Stimulated activated CD4-positive, alpha-beta T cell treated with anti-CD3 and anti-CD28 coated beads, TNF-alpha, amount 100 ng/mL, for 4 hours (primary cell): Measurements from ENCODE around the gene FCHSD2.
"Not testable (repeated sequence)": the region's sequence is repeated elsewhere in the genome, so short reads cannot be mapped to it uniquely, and the experiment has no call there.

ENCODE experiments used
- DNase-seq, 3 experiments: peaks; one replicate each; pipeline ENCODE4 v3.0.0-alpha.2; 2020; ENCODE audit warnings: low read depth in 3 of 3

Gene FCHSD2

DNA sequence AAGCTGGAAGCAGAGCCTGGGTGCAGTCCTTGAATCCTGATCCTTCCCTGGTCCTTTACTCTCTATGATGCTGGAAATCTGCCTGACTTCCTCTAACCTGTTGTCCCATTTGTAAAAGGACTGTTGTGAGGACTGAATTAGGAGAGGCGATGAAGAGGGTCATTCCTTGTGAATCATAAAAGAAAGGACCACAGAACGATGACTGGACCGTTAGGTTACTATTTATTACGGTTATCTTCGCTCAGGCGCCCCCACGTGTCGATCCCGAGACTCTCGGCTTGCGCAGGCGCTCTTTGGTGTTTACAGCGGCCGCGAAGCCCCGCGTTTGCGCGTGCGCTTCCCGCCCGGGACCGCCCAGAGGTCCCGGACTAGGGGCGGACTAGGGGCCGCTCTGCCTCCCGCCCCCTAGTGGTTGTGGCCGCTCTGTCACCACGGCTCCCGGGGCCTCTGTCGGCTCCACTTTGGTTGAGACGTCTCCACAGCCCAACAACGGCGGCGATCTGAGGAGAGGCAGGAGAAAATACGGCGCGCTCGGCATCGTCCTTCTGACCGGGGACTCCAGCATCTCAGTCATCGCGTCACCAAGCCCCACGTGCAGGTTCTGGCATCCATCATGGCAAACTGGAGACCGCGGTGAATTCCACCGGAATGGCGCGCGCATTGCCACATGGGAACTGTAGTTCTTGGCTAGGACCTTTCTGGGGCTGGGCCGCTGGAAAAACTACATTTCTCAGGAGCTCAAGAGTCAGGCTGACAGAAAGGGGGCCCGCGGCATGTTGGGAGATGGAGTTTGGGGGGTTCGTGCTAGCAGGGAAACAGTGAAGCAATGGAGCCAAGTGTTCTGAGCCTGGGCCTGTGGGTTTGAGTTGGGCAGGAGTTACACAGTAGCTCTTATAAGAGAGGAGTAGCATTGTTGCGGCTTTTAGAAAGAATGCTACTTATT lies 348.4 kb downstream of the FCHSD2 start, which contains the start of gene STARD10:
TSS of gene STARD10 (minus strand) at position 623 of the 943 bp plus-strand sequence. CDS start 12,866 bp downstream, outside the sequence.
- peak; percentile 89 to 91 (median 91) for DNase-seq

GRCh38 chr11:72793076-72793424 lies 349.1 kb downstream of the FCHSD2 start:
- no peak for DNase-seq

- DNase-seq, result no peak
Measured at GRCh38 chr11:72792437-72793021, 349.6 kb downstream of the FCHSD2 start.

DNA sequence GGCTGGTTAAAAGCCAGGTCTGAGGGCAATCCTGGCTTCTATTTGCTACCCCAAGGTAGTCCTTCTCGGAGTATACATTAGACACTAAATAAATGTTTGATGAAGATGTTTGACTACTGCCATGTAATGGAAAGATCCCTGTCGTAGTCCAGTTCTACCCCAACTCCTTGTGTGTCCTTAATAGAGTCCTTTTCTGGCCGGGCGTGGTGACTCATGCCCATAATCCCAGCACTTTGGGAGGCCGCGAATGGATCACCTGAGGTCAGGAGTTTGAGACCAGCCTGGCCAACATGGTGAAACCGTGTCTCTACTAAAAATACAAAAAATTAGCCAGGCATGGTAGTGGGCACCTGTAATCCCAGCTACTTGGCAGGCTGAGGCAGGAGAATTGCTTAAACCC lies 350.9 kb downstream of the FCHSD2 start:
- DNase-seq, result not testable (repeated sequence)

DNA sequence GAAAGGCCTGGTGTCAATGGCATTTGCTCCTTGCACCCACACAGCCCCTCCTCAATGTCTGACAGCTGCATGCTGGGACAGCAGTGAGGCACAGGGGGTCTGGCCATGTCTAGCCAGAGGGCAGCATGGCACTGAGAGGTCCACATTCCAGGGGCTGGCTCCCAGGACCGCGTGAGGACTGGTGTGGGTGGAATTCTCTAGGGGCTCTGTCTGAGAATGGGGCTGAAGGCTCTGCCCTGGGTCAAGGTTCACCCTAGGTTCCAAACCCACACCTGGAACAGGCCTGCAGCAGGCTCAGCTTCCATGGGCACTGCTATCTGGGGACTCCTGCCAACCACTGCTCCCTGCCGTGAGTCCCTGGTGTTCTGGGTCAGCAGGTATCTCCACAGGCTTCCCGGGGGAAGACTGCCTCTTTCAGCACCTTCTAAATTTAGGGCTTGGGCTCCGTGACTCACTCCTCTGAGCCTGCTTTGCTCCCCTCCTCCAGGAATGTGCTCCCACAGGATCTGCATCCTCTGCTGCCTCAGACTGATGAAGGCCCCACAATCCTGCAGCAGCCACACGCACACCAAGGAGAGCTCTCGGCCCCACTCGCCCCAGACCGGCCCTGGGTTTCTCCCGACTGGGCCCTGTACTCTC lies 352.5 kb downstream of the FCHSD2 start:
- no peak for DNase-seq

GRCh38 chr11:72788241-72788640 lies 353.9 kb downstream of the FCHSD2 start:
- DNase-seq, result no peak

DNA sequence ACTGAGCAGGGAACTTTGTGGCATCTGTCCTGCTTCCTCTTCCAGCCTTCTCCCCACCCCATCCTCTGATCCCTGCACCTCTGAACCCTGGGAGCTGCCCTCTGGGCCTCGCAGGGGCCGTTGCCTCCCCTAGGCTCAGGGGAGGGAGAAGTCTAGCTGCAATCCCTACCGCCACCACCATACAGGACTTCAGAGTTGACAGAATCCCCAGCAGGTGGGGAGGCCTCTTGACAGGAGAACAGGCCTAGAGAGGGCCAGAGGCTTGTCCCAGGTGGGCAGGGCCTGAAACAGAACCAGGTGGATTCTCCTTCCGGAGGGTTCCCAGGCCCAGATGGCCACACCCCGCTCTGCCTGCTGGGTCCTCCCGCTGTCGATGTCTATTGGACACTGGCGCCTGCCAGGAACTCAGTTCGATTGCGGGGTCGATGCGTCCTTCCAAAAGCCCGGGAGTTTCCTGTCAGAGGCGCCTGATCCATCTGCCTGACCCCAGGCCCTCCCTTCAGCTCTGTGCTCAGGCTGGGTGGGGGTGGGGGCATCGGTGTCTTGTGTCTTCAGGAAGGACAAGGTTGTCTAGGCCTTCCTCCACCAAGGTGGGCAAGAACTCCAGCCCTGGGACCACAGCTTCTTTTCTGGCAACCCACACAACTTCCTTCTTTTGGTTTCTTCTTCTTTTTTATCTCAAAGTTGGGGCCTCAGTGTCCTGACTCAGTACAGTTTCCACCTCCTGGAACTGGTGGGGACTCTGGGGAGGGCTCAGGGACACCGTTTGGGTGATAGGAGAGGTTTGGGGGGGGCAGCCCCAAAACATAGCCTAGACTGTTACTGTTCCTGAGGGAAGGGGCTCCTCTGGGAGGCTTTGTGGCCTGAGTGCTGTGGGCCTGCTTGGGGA lies 354.7 kb downstream of the FCHSD2 start:
- no peak for DNase-seq
